ENCODE results near the gene PIM3.

PIM3 gene

DNA sequence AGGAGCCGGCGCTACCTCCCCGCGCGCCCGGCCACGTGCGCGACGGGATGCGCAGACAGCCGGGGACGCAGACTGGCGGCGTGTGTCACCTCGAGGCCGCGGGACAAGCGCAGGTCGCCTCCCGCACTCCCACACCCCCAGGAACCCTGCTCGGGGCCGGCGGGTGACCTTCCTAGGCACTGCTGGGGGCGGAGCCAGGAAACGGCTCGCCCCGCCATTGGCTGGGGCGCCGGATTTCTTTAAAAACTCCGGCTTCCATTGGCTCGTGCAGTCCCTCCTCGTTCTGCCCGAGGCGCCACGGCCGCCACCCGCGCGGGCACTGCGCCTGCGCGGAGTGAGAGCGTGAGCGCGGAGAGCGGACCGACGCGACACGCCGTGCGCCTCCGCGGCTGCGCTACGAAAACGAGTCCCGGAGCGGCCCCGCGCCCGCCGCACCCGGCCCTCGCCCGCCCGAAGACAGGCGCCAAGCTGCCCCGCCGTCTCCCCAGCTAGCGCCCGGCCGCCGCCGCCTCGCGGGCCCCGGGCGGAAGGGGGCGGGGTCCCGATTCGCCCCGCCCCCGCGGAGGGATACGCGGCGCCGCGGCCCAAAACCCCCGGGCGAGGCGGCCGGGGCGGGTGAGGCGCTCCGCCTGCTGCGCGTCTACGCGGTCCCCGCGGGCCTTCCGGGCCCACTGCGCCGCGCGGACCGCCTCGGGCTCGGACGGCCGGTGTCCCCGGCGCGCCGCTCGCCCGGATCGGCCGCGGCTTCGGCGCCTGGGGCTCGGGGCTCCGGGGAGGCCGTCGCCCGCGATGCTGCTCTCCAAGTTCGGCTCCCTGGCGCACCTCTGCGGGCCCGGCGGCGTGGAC, at the start of gene PIM3:
TSS of gene PIM3 (plus strand) at position 614 of the 846 bp plus-strand sequence. CDS start at position 790, 176 bp downstream.
- DNase-seq = peak; percentile 95

DNA sequence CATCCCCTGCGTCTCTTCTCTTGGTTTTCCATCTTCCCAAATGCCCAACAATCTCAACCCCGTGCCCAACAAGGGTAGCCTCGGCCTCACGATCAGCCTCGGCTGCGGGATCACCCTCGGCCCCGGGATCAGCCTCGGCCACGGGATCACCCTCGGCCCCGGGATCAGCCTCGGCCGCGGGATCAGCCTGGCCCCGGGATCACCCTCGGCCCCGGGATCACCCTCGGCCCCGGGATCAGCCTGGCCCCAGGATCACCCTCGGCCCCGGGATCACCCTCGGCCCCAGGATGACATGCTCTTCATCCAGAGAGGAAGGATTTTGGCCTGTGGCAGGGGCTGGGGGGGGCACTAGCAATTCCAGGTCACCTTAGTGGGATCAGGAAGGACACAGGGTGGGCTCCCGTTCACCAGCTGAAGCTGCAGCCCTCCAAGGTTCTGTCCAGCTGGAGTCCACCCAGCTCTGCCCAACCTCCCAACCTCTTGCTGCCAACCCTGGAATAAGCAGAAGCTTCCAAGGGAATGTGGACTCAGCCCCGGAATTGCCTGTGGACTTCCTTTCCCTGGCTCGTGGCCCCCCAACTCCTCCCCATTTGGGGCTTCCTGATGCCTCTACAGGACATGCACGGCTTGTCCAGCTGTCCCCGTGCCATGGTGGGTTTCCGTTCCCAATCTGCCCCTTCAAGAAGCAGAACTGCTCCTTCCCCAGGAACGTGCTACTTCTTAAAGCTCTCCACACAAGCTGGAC, 48.5 kb upstream of the PIM3 start:
- no peak for DNase-seq

- no peak for DNase-seq
Measured at GRCh38 chr22:49913026-49913425, 47.5 kb upstream of the PIM3 start.

- no peak for DNase-seq
Measured at GRCh38 chr22:49913446-49913845, 47.1 kb upstream of the PIM3 start.

GRCh38 chr22:49914256-49914655, 46.3 kb upstream of the PIM3 start:
- DNase-seq = no peak

- no peak for DNase-seq
Measured at GRCh38 chr22:49915610-49916009, 45.0 kb upstream of the PIM3 start.

- DNase-seq = no peak
Measured at GRCh38 chr22:49916831-49917230, 43.7 kb upstream of the PIM3 start.

- peak; percentile 96 for DNase-seq
Measured at GRCh38 chr22:49917974-49918910, 42.3 kb upstream of the PIM3 start, which contains the start of the genes ALG12 and CRELD2. Gene ALG12 (minus strand): TSS chr22:49918438. CDS start chr22:49913765, 4,673 bp downstream. Gene CRELD2 (plus strand): TSS chr22:49918634. CDS start chr22:49918770, 136 bp downstream.

DNA sequence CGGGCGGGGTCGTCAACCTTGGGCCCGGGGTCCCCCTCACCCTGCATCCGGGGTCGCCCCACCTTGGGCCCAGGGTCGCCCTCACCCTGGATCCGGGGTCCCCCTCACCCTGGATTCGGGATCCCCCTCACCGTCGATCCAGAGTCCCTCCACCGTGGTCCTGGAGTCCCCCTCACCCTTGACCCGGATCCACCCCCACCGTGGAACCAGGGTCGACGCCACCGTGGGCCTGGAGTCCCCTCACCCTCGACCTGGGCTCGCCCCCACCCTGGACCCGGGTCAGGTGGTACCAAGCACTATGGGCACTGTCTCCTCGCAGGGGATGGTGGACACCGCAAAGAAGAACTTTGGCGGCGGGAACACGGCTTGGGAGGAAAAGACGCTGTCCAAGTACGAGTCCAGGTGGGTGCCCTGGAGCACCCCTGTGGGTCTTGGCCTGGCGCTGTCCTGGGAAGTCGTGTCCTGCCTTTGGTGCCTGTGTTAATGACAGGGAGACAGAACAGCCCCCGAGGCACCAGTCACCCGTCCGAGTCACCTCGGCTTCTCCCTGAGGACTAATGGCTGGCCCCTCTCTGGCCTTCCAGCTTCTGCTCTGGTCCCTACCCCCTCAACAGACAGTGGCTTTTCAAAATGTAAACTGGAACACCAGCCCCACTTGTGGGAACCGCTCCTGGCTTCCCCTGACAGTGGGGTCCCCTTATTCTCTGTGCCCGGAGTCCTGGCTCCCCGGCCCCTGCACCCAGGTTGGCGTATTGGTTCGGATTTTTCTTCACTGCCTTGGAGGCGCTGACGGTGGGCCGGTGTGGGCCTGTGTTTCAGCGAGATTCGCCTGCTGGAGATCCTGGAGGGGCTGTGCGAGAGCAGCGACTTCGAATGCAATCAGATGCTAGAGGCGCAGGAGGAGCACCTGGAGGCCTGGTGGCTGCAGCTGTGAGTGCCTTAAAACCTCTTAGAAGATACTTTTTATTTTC, 41.4 kb upstream of the PIM3 start:
- no peak for DNase-seq

DNA sequence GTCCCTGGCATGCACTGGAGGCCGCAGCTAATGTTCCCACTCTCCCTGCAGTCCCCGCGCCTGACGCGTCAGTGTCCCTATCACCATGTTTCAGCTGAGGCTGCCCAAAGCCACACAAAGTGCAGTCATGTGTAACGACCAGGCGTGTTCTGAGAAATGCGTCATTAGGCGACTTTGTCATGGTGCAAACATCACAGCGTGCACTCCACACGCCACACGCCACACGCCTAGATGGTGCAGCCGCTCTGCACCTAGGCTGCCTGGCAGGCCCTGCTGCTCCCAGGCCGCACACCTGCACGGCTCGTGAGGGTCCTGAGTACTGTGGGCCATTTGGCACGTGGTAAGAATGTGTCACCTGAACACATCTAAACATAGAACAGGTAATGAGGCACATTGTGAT, 39.7 kb upstream of the PIM3 start:
- no peak for DNase-seq

DNA sequence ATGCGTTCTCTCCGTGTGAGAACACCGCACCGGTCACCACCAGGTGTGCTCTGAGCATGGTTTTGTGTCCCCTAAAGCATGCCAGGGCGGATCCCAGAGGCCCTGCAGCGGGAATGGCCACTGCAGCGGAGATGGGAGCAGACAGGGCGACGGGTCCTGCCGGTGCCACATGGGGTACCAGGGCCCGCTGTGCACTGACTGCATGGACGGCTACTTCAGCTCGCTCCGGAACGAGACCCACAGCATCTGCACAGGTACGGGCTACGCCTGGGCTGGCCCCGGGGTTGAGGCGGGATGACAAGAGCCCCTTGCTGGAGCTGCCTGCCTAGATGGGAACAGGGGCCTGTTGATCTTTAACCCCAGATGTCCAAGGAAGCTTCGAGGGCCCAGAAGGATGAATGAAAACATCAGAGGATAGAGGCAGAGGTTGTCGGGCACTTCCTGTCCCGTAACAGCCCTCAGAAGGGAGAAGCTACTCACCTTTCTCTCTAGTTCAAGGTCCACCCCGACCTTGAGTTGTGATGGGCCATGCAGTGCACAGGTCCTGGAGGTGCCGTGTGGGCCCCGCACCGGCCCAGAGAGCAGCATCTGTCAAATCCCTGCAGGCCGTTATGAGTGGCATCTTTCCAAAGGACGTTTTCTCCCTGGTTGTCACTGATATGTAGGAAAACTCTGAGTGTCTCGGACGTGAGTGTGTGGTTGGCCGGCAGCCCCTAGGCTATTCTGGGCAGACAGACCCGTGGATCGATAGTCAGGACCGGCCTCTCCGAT, 38.9 kb upstream of the PIM3 start:
- DNase-seq = no peak

GRCh38 chr22:49922484-49922883, 38.1 kb upstream of the PIM3 start:
- DNase-seq = no peak

GRCh38 chr22:49922926-49923325, 37.6 kb upstream of the PIM3 start:
- DNase-seq = no peak

GRCh38 chr22:49923445-49923844, 37.1 kb upstream of the PIM3 start:
- DNase-seq = peak; percentile 37

DNA sequence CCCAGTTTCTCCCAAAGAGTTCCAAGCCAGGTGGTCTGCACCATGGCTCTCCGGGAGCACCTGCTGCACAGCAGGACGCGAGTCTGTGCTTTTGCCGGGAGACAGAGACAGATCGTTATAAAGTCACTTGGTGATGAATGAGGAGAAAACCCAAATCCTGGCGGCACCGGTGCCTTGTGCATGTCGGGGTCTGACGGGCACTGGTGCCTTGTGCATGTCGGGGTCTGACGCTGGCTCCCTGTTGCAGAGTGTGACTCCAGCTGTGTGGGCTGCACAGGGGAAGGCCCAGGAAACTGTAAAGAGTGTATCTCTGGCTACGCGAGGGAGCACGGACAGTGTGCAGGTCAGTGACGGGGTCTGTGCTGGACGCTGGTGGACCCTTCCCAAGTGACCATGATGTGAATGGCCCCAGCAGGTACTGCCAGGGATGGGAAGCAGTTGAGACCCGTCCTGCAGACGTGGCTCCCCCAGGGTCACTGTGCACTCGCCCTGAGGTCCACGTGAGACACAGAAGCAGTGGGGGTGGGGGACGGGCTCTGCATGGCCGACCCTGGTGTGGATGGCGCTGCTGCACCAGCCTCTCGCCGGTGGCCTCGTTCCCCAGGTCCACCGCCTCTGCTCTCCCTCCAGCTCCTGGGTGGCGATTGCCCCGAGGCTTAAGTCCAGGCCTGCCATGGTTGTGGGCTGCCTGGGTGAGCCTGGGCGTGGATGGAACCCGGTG, 36.3 kb upstream of the PIM3 start:
- DNase-seq = no peak

DNA sequence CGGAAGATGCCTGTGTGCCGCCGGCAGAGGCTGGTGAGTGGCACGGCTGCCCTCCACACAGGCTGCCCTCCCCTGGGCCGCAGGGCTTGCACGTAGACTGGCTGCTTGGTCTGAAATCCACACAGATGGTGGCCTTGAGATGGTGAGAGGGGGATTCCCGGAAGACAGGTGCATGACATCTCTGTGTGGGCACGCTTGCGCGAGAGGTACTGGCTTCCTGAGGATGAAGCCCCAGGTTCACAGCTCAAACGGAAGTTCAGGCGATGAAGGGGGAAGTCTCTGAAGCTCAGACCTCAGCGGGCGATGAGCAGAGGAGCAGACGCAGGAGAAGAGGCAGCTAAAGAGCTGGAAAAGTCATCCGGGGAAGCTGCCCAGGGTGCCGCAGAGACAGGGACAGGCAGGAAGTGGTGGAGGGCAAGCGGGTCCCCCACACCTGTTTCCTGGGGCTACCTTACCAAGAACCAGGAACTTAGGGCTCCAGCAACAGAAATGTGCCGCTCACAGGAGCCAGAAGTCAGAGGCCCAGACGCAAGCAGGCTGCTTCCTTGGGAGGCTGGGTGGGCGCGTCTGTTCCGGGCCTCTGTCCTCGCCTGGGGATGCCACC, 34.9 kb upstream of the PIM3 start:
- DNase-seq = peak; percentile 82

- no peak for DNase-seq
Measured at GRCh38 chr22:49926916-49927315, 33.7 kb upstream of the PIM3 start.

- no peak for DNase-seq
Measured at GRCh38 chr22:49927483-49928184, 32.9 kb upstream of the PIM3 start.

GRCh38 chr22:49928185-49928495, 32.4 kb upstream of the PIM3 start:
- DNase-seq = no peak

Data from CD4-positive, alpha-beta T cell treated with Interleukin-6 for 4 hours (primary cell).